H9 (cell line): ENCODE measurements around the gene VCP. TPM values are rescaled to one million over a fixed set of nuclear protein-coding genes. Genes with fewer than 3 reads are reported as not detected.

Source experiments
- DNase-seq: peaks from one replicate; pipeline ENCODE4 v3.0.0-alpha.2; 2017
- H2AFZ ChIP-seq: one replicate; pipeline ENCODE4 v1.6.1; 2013; ENCODE audit warnings: mild to moderate bottlenecking, low read length, control low read depth, moderate library complexity
- H2AK5ac ChIP-seq: 2 replicates; pipeline ENCODE4 v1.6.1; 2013; ENCODE audit warnings: low read length, control low read depth, mixed read lengths; ENCODE audit not compliant: insufficient read length
- H2BK120ac ChIP-seq: one replicate; pipeline ENCODE4 v1.6.1; 2013; ENCODE audit warnings: low read depth, mild to moderate bottlenecking, low read length, control low read depth, inconsistent platforms; ENCODE audit not compliant: poor library complexity, severe bottlenecking
- H2BK12ac ChIP-seq: 2 replicates; pipeline ENCODE4 v1.6.1; 2013; ENCODE audit warnings: low read length, control low read depth, mixed read lengths, low read depth; ENCODE audit not compliant: insufficient read length
- H2BK15ac ChIP-seq: 2 replicates; pipeline ENCODE4 v1.6.1; 2013; ENCODE audit warnings: low read depth, low read length, control low read depth
- H2BK20ac ChIP-seq: one replicate; pipeline ENCODE4 v1.6.1; 2013; ENCODE audit warnings: low read depth, mild to moderate bottlenecking, low read length, control low read depth, inconsistent platforms; ENCODE audit not compliant: poor library complexity, severe bottlenecking
- H2BK5ac ChIP-seq: 2 replicates; pipeline ENCODE4 v1.6.1; 2013; ENCODE audit warnings: low read length, control low read depth, mixed read lengths; ENCODE audit not compliant: insufficient read length
- H3K14ac ChIP-seq: 2 replicates; pipeline ENCODE4 v1.6.1; 2013; ENCODE audit warnings: low read length, control low read depth; ENCODE audit not compliant: insufficient read depth
- H3K18ac ChIP-seq: 2 replicates; pipeline ENCODE4 v1.6.1; 2013; ENCODE audit warnings: low read depth, mild to moderate bottlenecking, mixed read lengths, low read length, control low read depth; ENCODE audit not compliant: insufficient read length
- H3K23ac ChIP-seq: 2 replicates; pipeline ENCODE4 v1.6.1; 2013; ENCODE audit warnings: low read length, control low read depth, mixed read lengths, low read depth; ENCODE audit not compliant: insufficient read length
- H3K23me2 ChIP-seq: 2 replicates; pipeline ENCODE4 v1.6.1; 2013; ENCODE audit warnings: low read depth, mild to moderate bottlenecking, mixed read lengths, low read length, control low read depth; ENCODE audit not compliant: insufficient read length, poor library complexity, severe bottlenecking
- H3K27ac ChIP-seq: 2 replicates; pipeline ENCODE4 v1.5.1; 2013; ENCODE audit warnings: low read length, control low read depth, mixed read lengths, low read depth; ENCODE audit not compliant: insufficient read length
- H3K27me3 ChIP-seq: 2 replicates; pipeline ENCODE4 v1.6.1; 2013; ENCODE audit warnings: low read length, control low read depth, inconsistent platforms; ENCODE audit not compliant: insufficient read depth
- H3K4ac ChIP-seq: 2 replicates; pipeline ENCODE4 v1.6.1; 2013; ENCODE audit warnings: low read depth, mild to moderate bottlenecking, control low read depth, inconsistent platforms, low read length, moderate library complexity
- H3K4me1 ChIP-seq: 2 replicates; pipeline ENCODE4 v1.6.1; 2013; ENCODE audit warnings: low read length, control low read depth, inconsistent platforms; ENCODE audit not compliant: insufficient read depth
- H3K4me2 ChIP-seq: 2 replicates; pipeline ENCODE4 v1.6.1; 2013; ENCODE audit warnings: low read length, control low read depth, mixed read lengths; ENCODE audit not compliant: insufficient read length, insufficient read depth
- H3K56ac ChIP-seq: 2 replicates; pipeline ENCODE4 v1.6.1; 2013; ENCODE audit warnings: low read depth, mild to moderate bottlenecking, mixed read lengths, low read length, control low read depth; ENCODE audit not compliant: insufficient read length
- H3K79me1 ChIP-seq: 2 replicates; pipeline ENCODE4 v1.6.1; 2013; ENCODE audit warnings: low read depth, mild to moderate bottlenecking, moderate library complexity, low read length, control low read depth, inconsistent platforms; ENCODE audit not compliant: insufficient read depth, poor library complexity, severe bottlenecking
- H3K79me2 ChIP-seq: 2 replicates; pipeline ENCODE4 v1.6.1; 2013; ENCODE audit warnings: low read length, control low read depth, inconsistent platforms; ENCODE audit not compliant: insufficient read depth
- H3K9ac ChIP-seq: 2 replicates; pipeline ENCODE4 v1.6.1; 2013; ENCODE audit warnings: low read length, control low read depth, mixed read lengths; ENCODE audit not compliant: insufficient read length; ENCODE audit errors: extremely low read depth
- H3K9me3 ChIP-seq: one replicate; pipeline ENCODE4 v1.6.1; 2013; ENCODE audit warnings: low read depth, low read length, inconsistent platforms; ENCODE audit not compliant: control insufficient read depth
- H3T11ph ChIP-seq: one replicate; pipeline ENCODE4 v1.6.1; 2013; ENCODE audit warnings: mild to moderate bottlenecking, low read length, control low read depth, inconsistent platforms
- H4K20me1 ChIP-seq: one replicate; pipeline ENCODE4 v1.6.1; 2013; ENCODE audit not compliant: control insufficient read depth, insufficient read length, insufficient read depth
- H4K5ac ChIP-seq: 2 replicates; pipeline ENCODE4 v1.6.1; 2013; ENCODE audit warnings: low read depth, mild to moderate bottlenecking, mixed read lengths, low read length, control low read depth; ENCODE audit not compliant: insufficient read length
- H4K8ac ChIP-seq: replicated peaks from 2 replicates; pipeline ENCODE4 v1.6.1; 2013; ENCODE audit warnings: low read length, control low read depth, mixed read lengths, low read depth; ENCODE audit not compliant: insufficient read length
- H4K91ac ChIP-seq: 2 replicates; pipeline ENCODE4 v1.6.1; 2013; ENCODE audit warnings: low read depth, mild to moderate bottlenecking, moderate library complexity, mixed read lengths, low read length, control low read depth; ENCODE audit not compliant: insufficient read length
- H3K27ac Mint-ChIP-seq, 3 experiments: 2 replicates in 2 of 3; 3 replicates in 1 of 3; pipeline ENCODE4 v1.8.0; 2020 to 2021; ENCODE audit warnings: mixed read lengths in 3 of 3, mild to moderate bottlenecking in 1 of 3, moderate library complexity in 1 of 3
- H3K27me3 Mint-ChIP-seq: 2 replicates; pipeline ENCODE4 v1.8.0; 2021; ENCODE audit warnings: low read depth, mild to moderate bottlenecking, moderate library complexity, mixed read lengths
- H3K36me3 Mint-ChIP-seq, 3 experiments: 2 replicates in 2 of 3; 3 replicates in 1 of 3; pipeline ENCODE4 v1.8.0; 2020 to 2021; ENCODE audit warnings: low read depth in 3 of 3, mixed read lengths in 3 of 3; ENCODE audit not compliant: insufficient read depth in 1 of 3
- H3K4me1 Mint-ChIP-seq, 2 experiments: 2 replicates each; pipeline ENCODE4 v1.8.0; 2020; ENCODE audit warnings: mixed read lengths in 2 of 2
- H3K4me3 Mint-ChIP-seq, 2 experiments: 2 replicates in 1 of 2; 3 replicates in 1 of 2; pipeline ENCODE4 v1.8.0; 2020 to 2021; ENCODE audit warnings: mild to moderate bottlenecking in 2 of 2, mixed read lengths in 2 of 2, moderate library complexity in 1 of 2
- H3K9me3 Mint-ChIP-seq, 2 experiments: 2 replicates in 1 of 2; 3 replicates in 1 of 2; pipeline ENCODE4 v1.8.0; 2020; ENCODE audit warnings: mild to moderate bottlenecking in 2 of 2, mixed read lengths in 2 of 2, moderate library complexity in 1 of 2
- WGBS: extraction: QIAGEN DNeasy Blood & Tissue Kit; methylation state at CpG from one replicate; pipeline ENCODE4 v1.1.7; 2013; ENCODE audit warnings: missing lambda C conversion rate, low lambda C conversion rate, mixed read lengths; ENCODE audit not compliant: insufficient read length; ENCODE audit errors: extremely low coverage; 5-methylcytosine and 5-hydroxymethylcytosine counted together
- total RNA-seq: library from RNA; stranded (reverse); gene quantifications from 2 replicates; pipeline ENCODE4 v1.2.1, GENCODE V29; 2021
- TF ChIP-seq, protein P1 (sequence below): fragments of 200-600 bp; sonication (generic); conservative IDR thresholded peaks from 3 replicates; pipeline ENCODE4 v1.8.0; 2021; ENCODE audit warnings: antibody characterized with exemption, mild to moderate bottlenecking

Gene VCP
- total RNA-seq, 1 experiment from 2014 or later, result 407 TPM

DNA sequence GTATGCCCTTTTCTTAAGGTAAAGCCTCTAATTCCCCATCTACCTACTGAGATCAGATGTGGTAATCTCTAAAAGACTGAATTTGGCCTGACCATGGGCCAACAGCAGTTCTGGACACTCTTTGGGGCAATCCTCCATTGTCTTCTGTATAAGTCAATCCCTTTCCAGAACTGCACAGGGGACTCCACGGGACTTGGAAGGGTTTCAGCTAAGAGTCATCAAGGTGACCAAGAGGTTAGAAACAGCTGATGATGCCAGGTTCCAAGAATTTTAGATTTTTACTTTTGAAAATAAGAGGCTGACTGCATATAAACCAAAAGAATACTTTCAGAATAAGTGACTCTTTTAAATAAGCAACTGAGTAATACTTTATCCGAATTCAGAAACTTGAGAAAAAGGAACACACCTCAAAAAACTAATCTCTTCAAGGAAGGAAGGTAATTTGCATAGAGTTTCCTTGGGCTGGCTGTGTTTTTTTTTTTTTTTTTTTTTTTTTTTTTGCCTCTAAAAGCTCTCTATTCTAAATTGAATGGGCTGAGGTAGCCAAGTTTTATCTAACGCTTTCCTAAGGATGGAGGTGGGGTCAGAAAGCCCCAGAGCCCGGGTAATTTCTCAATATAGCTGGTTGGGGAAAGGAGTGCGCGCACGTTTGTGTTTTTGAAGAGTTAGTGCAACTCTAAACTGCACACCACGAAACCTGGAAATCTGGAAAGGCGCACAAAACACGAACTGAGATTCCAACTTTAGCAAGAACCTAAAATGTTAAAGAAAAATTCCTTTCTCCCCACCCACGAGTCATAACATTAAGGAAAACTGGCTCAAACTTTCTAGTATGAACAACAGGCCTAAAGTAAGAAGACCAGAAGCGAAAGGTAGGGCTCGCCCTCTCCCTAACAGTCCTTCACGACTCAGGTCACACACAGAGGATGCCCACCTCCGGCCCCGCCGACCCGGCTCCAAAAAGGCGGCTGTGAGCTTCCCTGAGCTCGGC, 1.3 kb downstream of the VCP start:
- Histone ChIP-seq H3K18ac (peak overlapping the region; percentile 83), H2BK5ac (no peak overlapping the region), H2BK120ac (no peak overlapping the region), H3K79me1 (no peaks in the 10 kb centered on the region), H3K4me2 (peak overlapping the region; percentile 76), H3K23me2 (peaks cover 6% of the 10 kb centered on the region), H2BK15ac (no peak overlapping the region), H4K5ac (no peak overlapping the region), H2BK12ac (no peak overlapping the region), H2AK5ac (no peak overlapping the region), H4K8ac (no peak overlapping the region), H4K20me1 (no peaks in the 10 kb centered on the region), H2BK20ac (no peak overlapping the region), H3T11ph (no peak overlapping the region), H3K9me3 (no peaks in the 10 kb centered on the region), H4K91ac (no peak overlapping the region), H3K27ac (no peak overlapping the region), H3K9ac (peak overlapping the region; percentile 85), H3K4me1 (peaks cover 5% of the 10 kb centered on the region; the same call in 1 of the 2 replicates), H3K4ac (no peak overlapping the region), H3K27me3 (no peaks in the 10 kb centered on the region), H3K79me2 (peaks cover 39% of the 10 kb centered on the region), H3K14ac (peak overlapping the region; percentile 59), H3K56ac (no peak overlapping the region), H2AFZ (no peak overlapping the region), H3K23ac (no peak overlapping the region)
- Mint-ChIP-seq H3K36me3 (peaks cover 64 to 84% (median 74%) of the 10 kb centered on the region in 3 experiments), H3K27me3 (no peaks in the 10 kb centered on the region; the same call in none of the 2 replicates), H3K9me3 (no peaks in the 10 kb centered on the region; a peak in 1 of 5 replicates), H3K27ac (peak overlapping the region; percentile 94 to 98 (median 96)), H3K4me3 (peak overlapping the region; percentile 92 to 95), H3K4me1 (peaks cover 18 to 22% of the 10 kb centered on the region in 2 experiments)
- no CpG with 5 or more reads among the region's 20 CpGs for WGBS
- TF ChIP-seq, protein P1, sequence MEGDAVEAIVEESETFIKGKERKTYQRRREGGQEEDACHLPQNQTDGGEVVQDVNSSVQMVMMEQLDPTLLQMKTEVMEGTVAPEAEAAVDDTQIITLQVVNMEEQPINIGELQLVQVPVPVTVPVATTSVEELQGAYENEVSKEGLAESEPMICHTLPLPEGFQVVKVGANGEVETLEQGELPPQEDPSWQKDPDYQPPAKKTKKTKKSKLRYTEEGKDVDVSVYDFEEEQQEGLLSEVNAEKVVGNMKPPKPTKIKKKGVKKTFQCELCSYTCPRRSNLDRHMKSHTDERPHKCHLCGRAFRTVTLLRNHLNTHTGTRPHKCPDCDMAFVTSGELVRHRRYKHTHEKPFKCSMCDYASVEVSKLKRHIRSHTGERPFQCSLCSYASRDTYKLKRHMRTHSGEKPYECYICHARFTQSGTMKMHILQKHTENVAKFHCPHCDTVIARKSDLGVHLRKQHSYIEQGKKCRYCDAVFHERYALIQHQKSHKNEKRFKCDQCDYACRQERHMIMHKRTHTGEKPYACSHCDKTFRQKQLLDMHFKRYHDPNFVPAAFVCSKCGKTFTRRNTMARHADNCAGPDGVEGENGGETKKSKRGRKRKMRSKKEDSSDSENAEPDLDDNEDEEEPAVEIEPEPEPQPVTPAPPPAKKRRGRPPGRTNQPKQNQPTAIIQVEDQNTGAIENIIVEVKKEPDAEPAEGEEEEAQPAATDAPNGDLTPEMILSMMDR, result no peak
- no peak for DNase-seq
